NB4 (cell line): ENCODE data around the gene LAMA5.

ENCODE experiments used
- MYC ChIP-seq: IDR thresholded peaks from 2 replicates; pipeline ENCODE4 v1.6.1; 2011; ENCODE audit warnings: low read depth, low read length
- POLR2A ChIP-seq: IDR thresholded peaks from 2 replicates; pipeline ENCODE4 v1.6.1; 2011; ENCODE audit warnings: mild to moderate bottlenecking; ENCODE audit not compliant: insufficient read length; ENCODE audit errors: extremely low read depth
- TF ChIP-seq, protein P1 (sequence below): IDR thresholded peaks from one replicate; pipeline ENCODE4 v1.5.1; 2012; ENCODE audit warnings: low read depth, low read length
- TF ChIP-seq, protein P2 (sequence below): IDR thresholded peaks from 2 replicates; pipeline ENCODE4 v1.6.1; 2011; ENCODE audit warnings: low read depth, low read length

DNA sequence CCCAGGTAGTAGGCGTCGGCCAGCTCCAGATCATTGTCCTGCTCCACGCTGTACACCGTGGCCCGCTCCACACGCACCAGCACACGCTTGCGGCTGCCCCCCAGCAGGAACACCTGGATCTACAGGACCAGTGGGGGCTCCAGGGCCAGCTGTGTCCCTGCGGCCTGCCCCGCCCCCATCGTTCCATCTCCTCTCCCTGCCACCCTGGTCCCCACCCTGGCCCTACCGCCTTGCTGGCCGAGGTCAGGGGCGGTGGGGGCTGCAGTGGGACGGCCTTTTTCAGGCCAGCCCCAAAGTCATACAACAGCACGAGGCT lies 54.5 kb downstream of the LAMA5 start:
- TF ChIP-seq, protein P1, sequence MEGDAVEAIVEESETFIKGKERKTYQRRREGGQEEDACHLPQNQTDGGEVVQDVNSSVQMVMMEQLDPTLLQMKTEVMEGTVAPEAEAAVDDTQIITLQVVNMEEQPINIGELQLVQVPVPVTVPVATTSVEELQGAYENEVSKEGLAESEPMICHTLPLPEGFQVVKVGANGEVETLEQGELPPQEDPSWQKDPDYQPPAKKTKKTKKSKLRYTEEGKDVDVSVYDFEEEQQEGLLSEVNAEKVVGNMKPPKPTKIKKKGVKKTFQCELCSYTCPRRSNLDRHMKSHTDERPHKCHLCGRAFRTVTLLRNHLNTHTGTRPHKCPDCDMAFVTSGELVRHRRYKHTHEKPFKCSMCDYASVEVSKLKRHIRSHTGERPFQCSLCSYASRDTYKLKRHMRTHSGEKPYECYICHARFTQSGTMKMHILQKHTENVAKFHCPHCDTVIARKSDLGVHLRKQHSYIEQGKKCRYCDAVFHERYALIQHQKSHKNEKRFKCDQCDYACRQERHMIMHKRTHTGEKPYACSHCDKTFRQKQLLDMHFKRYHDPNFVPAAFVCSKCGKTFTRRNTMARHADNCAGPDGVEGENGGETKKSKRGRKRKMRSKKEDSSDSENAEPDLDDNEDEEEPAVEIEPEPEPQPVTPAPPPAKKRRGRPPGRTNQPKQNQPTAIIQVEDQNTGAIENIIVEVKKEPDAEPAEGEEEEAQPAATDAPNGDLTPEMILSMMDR, result no peak
- TF ChIP-seq POLR2A, result no peak
- TF ChIP-seq, protein P2, sequence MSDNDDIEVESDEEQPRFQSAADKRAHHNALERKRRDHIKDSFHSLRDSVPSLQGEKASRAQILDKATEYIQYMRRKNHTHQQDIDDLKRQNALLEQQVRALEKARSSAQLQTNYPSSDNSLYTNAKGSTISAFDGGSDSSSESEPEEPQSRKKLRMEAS, result no peak
- no peak for TF ChIP-seq MYC
